ENCODE results near the gene LRRN3. TPM values are rescaled to one million over a fixed set of nuclear protein-coding genes. Genes with fewer than 3 reads are reported as not detected.

LRRN3 gene
- total and polyA plus RNA-seq, 3 donors from 2014 or later = 9.3 to 59.6 (median 49.1) TPM

- Histone ChIP-seq H3K27ac (peak overlapping the region; percentile 75 to 76), H3K27me3 (no peaks in the 10 kb centered on the region), H3K4me1 (peaks cover 29% of the 10 kb centered on the region), H3K36me3 (ENCODE audit: low read depth, missing control alignments) (no peaks in the 10 kb centered on the region), H3K9me3 (no peaks in the 10 kb centered on the region), H3K4me3 (no peak overlapping the region)
- TF ChIP-seq POLR2A (IDR thresholded peaks at IDR 0.05) = no peak
- TF ChIP-seq CTCF (IDR thresholded peaks at IDR 0.05) = no peak
- no peak for DNase-seq
- 68 to 83% methylated on average over 4 of the region's 4 CpGs for WGBS, 2 donors
- intact Hi-C loops (cut with DNase I; ENCODE audit: low total_unique reads) = no loop called here
Observed at GRCh38 chr7:111137296-111138192, 46.6 kb downstream of the LRRN3 start.

- no peaks in the 10 kb centered on the region for H3K27me3 ChIP-seq
- H3K27ac ChIP-seq = peak overlapping the region; percentile 75 to 76
- no peak overlapping the region for H3K4me3 ChIP-seq
- peaks cover 29% of the 10 kb centered on the region for H3K4me1 ChIP-seq
- peak; percentile 34 for DNase-seq
- no peak for TF ChIP-seq CTCF (IDR thresholded peaks at IDR 0.05)
- no peak for TF ChIP-seq POLR2A (IDR thresholded peaks at IDR 0.05)
- no peaks in the 10 kb centered on the region for H3K9me3 ChIP-seq
- H3K36me3 ChIP-seq (ENCODE audit: low read depth, missing control alignments) = no peaks in the 10 kb centered on the region
- intact Hi-C loops (cut with DNase I; ENCODE audit: low total_unique reads) = no loop called here
- 29 to 50% methylated on average over 2 of the region's 2 CpGs for WGBS, 2 donors
Observed at GRCh38 chr7:111138193-111138569, 47.3 kb downstream of the LRRN3 start.

- H3K36me3 ChIP-seq (ENCODE audit: low read depth, missing control alignments) = no peaks in the 10 kb centered on the region
- peaks cover 29% of the 10 kb centered on the region for H3K4me1 ChIP-seq
- intact Hi-C loops (cut with DNase I; ENCODE audit: low total_unique reads) = no loop called here
- no peak overlapping the region for H3K4me3 ChIP-seq
- H3K27ac ChIP-seq = peak overlapping the region; percentile 75 to 76
- no peak for TF ChIP-seq CTCF (IDR thresholded peaks at IDR 0.05)
- TF ChIP-seq POLR2A (IDR thresholded peaks at IDR 0.05) = no peak
- DNase-seq = no peak
- no peaks in the 10 kb centered on the region for H3K27me3 ChIP-seq
- H3K9me3 ChIP-seq = no peaks in the 10 kb centered on the region
Observed at GRCh38 chr7:111138586-111138985, 47.7 kb downstream of the LRRN3 start.

GRCh38 chr7:111140091-111140865 lies 49.4 kb downstream of the LRRN3 start:
- 66 to 79% methylated on average over 2 of the region's 2 CpGs for WGBS, 2 donors
- intact Hi-C loops (cut with DNase I; ENCODE audit: low total_unique reads) = no loop called here
- TF ChIP-seq POLR2A (IDR thresholded peaks at IDR 0.05) (no peak), CTCF (IDR thresholded peaks at IDR 0.05) (no peak)
- Histone ChIP-seq H3K27me3 (no peaks in the 10 kb centered on the region), H3K27ac (peak overlapping the region; percentile 23 to 76), H3K4me3 (no peak overlapping the region), H3K4me1 (peaks cover 44% of the 10 kb centered on the region), H3K9me3 (no peaks in the 10 kb centered on the region), H3K36me3 (ENCODE audit: low read depth, missing control alignments) (no peaks in the 10 kb centered on the region)
- DNase-seq = no peak

Measured in testis (tissue), 3 donors.